OCI-LY1 (cell line): ENCODE data around the gene EFHC1.

Source experiments
- H2AFZ ChIP-seq: fragments of 200-600 bp; sonication (generic), shearing (Covaris generic); 2 replicates; pipeline ENCODE4 v1.6.0; 2014; ENCODE audit warnings: antibody characterized with exemption, mild to moderate bottlenecking, low read length
- H3F3A ChIP-seq: fragments of 200-600 bp; sonication (generic), shearing (Covaris generic); 2 replicates; pipeline ENCODE4 v1.6.0; 2014; ENCODE audit warnings: mild to moderate bottlenecking, antibody characterized with exemption, low read length, moderate library complexity; ENCODE audit not compliant: insufficient read depth
- H3K27ac ChIP-seq: fragments of 200-600 bp; sonication (generic); 2 replicates; pipeline ENCODE4 v1.5.1; 2014; ENCODE audit warnings: low read length, mixed run types, mild to moderate bottlenecking, low read depth; ENCODE audit not compliant: poor library complexity, severe bottlenecking
- H3K27me3 ChIP-seq: fragments of 200-600 bp; sonication (generic); 2 replicates; pipeline ENCODE4 v1.6.0; 2014; ENCODE audit warnings: antibody characterized with exemption, mild to moderate bottlenecking, low read length, moderate library complexity; ENCODE audit not compliant: insufficient read depth
- H3K36me3 ChIP-seq: fragments of 200-600 bp; sonication (generic); 2 replicates; pipeline ENCODE4 v1.6.1; 2014; ENCODE audit warnings: mild to moderate bottlenecking, antibody characterized with exemption, low read length, moderate library complexity, mixed read lengths; ENCODE audit not compliant: insufficient read depth
- H3K4me1 ChIP-seq: fragments of 200-600 bp; sonication (generic); 2 replicates; pipeline ENCODE4 v1.5.1; 2014; ENCODE audit warnings: mild to moderate bottlenecking, low read length, moderate library complexity; ENCODE audit not compliant: insufficient read depth, severe bottlenecking
- H3K4me2 ChIP-seq: fragments of 200-600 bp; sonication (generic), shearing (Covaris generic); 2 replicates; pipeline ENCODE4 v1.6.1; 2014; ENCODE audit warnings: low read length
- H3K4me3 ChIP-seq: fragments of 200-600 bp; sonication (generic); 2 replicates; pipeline ENCODE4 v1.5.1; 2014; ENCODE audit warnings: low read length, low read depth, mild to moderate bottlenecking, mixed read lengths; ENCODE audit not compliant: poor library complexity, severe bottlenecking
- H3K79me2 ChIP-seq: fragments of 200-600 bp; shearing (Covaris generic); 2 replicates; pipeline ENCODE4 v1.6.1; 2016; ENCODE audit warnings: mixed run types, low read length, mixed read lengths; ENCODE audit not compliant: insufficient read depth
- H3K9ac ChIP-seq: fragments of 200-600 bp; sonication (generic), shearing (Covaris generic); 2 replicates; pipeline ENCODE4 v1.6.1; 2014; ENCODE audit warnings: mild to moderate bottlenecking, low read length, mixed read lengths
- H3K9me2 ChIP-seq: fragments of 200-600 bp; sonication (generic), shearing (Covaris generic); 2 replicates; pipeline ENCODE4 v1.6.1; 2014; ENCODE audit warnings: low read depth, mild to moderate bottlenecking, low read length, mixed read lengths
- H3K9me3 ChIP-seq: fragments of 200-600 bp; shearing (Covaris generic); 2 replicates; pipeline ENCODE4 v1.6.1; 2014; ENCODE audit warnings: low read length, mixed read lengths
- H4K20me1 ChIP-seq: fragments of 200-600 bp; sonication (generic), shearing (Covaris generic); 2 replicates; pipeline ENCODE4 v1.6.0; 2016; ENCODE audit warnings: mild to moderate bottlenecking, low read length; ENCODE audit not compliant: insufficient read depth
- EZH2 ChIP-seq: fragments of 200-600 bp; sonication (generic), shearing (Covaris generic); IDR thresholded peaks from 2 replicates; pipeline ENCODE4 v1.8.0; 2017; ENCODE audit warnings: borderline replicate concordance, mixed run types, mild to moderate bottlenecking, antibody characterized with exemption, low read length, moderate library complexity, mixed read lengths
- TF ChIP-seq, protein P1 (sequence below): fragments of 200-600 bp; sonication (generic), shearing (Covaris generic); IDR thresholded peaks from 2 replicates; pipeline ENCODE4 v1.5.1; 2017; ENCODE audit warnings: mild to moderate bottlenecking, antibody characterized with exemption, low read length, moderate library complexity, mixed read lengths

Gene EFHC1

DNA sequence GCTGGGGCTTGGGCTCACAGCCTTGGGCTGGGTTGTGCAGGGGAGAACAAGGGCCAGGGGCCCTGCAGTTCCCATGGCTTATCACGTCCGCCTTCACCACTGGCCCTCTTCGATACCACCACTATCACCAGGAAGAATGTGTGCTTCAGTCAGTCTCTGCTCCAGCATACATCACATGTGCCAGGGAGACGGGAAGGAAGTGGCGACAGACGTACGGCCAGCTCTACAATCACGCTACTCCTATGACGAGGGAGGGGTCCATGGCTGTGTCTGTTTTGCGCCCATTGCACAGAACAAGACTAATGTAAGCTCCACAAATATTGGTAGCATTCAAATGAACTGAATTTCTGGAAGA, 84.6 kb downstream of the EFHC1 start:
- no peaks in the 10 kb centered on the region for H4K20me1 ChIP-seq
- H3K9ac ChIP-seq, result no peak overlapping the region; the same call in 1 of the 2 replicates
- peaks cover 66% of the 10 kb centered on the region for H3K36me3 ChIP-seq
- H3K27me3 ChIP-seq, result no peaks in the 10 kb centered on the region
- H3K4me1 ChIP-seq, result peaks cover 67% of the 10 kb centered on the region
- H2AFZ ChIP-seq, result no peak overlapping the region
- H3K27ac ChIP-seq, result peak overlapping the region; percentile 86
- no peaks in the 10 kb centered on the region for H3K79me2 ChIP-seq
- TF ChIP-seq, protein P1, sequence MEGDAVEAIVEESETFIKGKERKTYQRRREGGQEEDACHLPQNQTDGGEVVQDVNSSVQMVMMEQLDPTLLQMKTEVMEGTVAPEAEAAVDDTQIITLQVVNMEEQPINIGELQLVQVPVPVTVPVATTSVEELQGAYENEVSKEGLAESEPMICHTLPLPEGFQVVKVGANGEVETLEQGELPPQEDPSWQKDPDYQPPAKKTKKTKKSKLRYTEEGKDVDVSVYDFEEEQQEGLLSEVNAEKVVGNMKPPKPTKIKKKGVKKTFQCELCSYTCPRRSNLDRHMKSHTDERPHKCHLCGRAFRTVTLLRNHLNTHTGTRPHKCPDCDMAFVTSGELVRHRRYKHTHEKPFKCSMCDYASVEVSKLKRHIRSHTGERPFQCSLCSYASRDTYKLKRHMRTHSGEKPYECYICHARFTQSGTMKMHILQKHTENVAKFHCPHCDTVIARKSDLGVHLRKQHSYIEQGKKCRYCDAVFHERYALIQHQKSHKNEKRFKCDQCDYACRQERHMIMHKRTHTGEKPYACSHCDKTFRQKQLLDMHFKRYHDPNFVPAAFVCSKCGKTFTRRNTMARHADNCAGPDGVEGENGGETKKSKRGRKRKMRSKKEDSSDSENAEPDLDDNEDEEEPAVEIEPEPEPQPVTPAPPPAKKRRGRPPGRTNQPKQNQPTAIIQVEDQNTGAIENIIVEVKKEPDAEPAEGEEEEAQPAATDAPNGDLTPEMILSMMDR, result no peak
- no peak for TF ChIP-seq EZH2
- H3K9me3 ChIP-seq, result no peaks in the 10 kb centered on the region
- H3K9me2 ChIP-seq, result no peaks in the 10 kb centered on the region
- H3F3A ChIP-seq, result no peaks in the 10 kb centered on the region; the same call in 1 of the 2 replicates
- no peak overlapping the region for H3K4me2 ChIP-seq
- no peak overlapping the region for H3K4me3 ChIP-seq

DNA sequence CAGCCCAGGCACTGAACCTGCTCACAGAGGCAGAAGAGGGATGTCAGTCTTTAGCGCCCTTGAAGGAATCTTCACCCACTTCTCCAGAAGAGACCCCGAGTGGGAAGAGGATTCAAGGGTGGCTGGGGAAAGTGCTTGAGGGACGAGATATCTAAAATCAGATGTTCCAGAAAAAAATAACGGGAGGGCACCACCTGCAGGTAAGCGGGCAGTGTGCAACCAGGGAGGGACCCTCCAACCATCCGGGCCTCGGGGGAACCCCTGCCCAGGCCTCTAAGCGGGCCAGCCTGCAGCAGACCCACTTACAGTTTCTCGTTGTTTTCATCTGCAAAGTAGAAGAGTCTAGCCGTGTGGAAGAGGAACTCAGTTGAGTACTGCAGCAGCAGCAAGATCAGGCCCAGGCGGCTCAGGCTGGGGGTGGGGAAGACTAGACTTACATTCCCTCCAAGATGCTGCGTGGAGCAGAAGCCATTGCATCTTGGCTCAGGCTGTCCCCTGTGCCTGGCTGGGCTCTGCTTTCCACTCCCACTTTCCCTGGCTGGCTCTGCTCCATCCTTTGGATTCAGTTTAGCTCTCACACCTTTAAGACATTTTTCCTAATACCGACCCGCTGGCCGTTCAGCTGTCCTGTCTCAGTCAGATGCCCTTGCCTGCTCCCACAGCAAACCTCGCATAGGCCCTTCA, 85.7 kb downstream of the EFHC1 start:
- no peaks in the 10 kb centered on the region for H4K20me1 ChIP-seq
- peak overlapping the region; percentile 86 for H3K27ac ChIP-seq
- peaks cover 73% of the 10 kb centered on the region for H3K36me3 ChIP-seq
- no peak overlapping the region for H3K4me3 ChIP-seq
- TF ChIP-seq EZH2, result no peak
- TF ChIP-seq, protein P1, result peak; percentile 40; the same call in 1 of the 2 replicates
- no peak overlapping the region; the same call in 1 of the 2 replicates for H3K9ac ChIP-seq
- peaks cover 67% of the 10 kb centered on the region for H3K4me1 ChIP-seq
- no peak overlapping the region for H2AFZ ChIP-seq
- H3K4me2 ChIP-seq, result no peak overlapping the region; the same call in 1 of the 2 replicates
- no peaks in the 10 kb centered on the region for H3K9me2 ChIP-seq
- no peaks in the 10 kb centered on the region; the same call in 1 of the 2 replicates for H3F3A ChIP-seq
- no peaks in the 10 kb centered on the region for H3K9me3 ChIP-seq
- no peaks in the 10 kb centered on the region for H3K27me3 ChIP-seq
- H3K79me2 ChIP-seq, result no peaks in the 10 kb centered on the region

GRCh38 chr6:52506476-52506875, 86.3 kb downstream of the EFHC1 start:
- H3K27me3 ChIP-seq, result no peaks in the 10 kb centered on the region
- H4K20me1 ChIP-seq, result no peaks in the 10 kb centered on the region
- H3F3A ChIP-seq, result no peaks in the 10 kb centered on the region; the same call in 1 of the 2 replicates
- peak overlapping the region; percentile 86 for H3K27ac ChIP-seq
- H3K9me3 ChIP-seq, result no peaks in the 10 kb centered on the region
- H3K9me2 ChIP-seq, result no peaks in the 10 kb centered on the region
- no peak for TF ChIP-seq EZH2
- H3K4me3 ChIP-seq, result no peak overlapping the region
- no peak overlapping the region; the same call in 1 of the 2 replicates for H3K9ac ChIP-seq
- no peaks in the 10 kb centered on the region for H3K79me2 ChIP-seq
- no peak overlapping the region for H2AFZ ChIP-seq
- peaks cover 68% of the 10 kb centered on the region for H3K4me1 ChIP-seq
- H3K4me2 ChIP-seq, result no peak overlapping the region
- peaks cover 79% of the 10 kb centered on the region for H3K36me3 ChIP-seq
